Amygdala (tissue), 56 donors: Measurements from ENCODE around the gene GNAT1.
"Not testable (repeated sequence)": the region's sequence is repeated elsewhere in the genome, so short reads cannot be mapped to it uniquely, and the experiment has no call there.

Source experiments
- DNase-seq, 56 donors: peaks; one replicate each; lab custom pipeline; 2025; lab: John Stamatoyannopoulos, UW

GNAT1 gene

DNA sequence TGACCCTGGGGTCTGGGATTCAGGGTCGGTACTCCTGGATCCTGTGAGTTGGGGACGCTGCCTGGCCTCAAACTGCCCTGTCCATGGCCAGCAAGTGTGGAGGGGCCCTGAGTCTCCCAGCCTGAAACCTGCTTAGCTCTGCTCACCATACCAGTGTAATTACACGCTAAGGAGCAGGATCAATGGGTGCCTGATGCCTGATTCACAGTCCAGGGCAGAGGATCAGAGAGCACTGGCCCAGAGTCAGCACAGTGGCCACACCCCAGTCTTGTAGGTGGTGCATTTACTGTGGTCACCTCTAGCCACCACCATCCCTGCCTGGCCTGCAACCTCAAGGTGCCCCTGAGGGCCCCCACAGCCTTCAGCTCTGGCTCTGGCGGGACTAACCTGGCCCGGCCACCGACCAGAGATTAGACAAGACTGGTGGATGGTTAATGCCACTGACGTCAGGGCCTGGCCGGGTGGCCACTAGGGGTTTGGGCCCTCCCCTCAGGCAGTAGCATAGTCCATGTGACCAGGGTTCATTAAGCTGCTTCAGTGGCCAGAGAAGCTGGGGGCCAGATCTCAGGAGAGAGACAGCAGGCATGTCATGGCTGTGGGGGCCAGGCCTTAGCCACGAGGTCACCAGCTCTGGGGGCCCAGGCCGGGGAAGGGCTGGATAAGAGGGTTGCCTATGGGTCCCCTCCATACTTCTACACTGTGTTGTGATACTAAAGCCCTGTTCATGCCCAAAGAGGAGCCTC, 10.3 kb downstream of the GNAT1 start:
- no peak for DNase-seq

DNA sequence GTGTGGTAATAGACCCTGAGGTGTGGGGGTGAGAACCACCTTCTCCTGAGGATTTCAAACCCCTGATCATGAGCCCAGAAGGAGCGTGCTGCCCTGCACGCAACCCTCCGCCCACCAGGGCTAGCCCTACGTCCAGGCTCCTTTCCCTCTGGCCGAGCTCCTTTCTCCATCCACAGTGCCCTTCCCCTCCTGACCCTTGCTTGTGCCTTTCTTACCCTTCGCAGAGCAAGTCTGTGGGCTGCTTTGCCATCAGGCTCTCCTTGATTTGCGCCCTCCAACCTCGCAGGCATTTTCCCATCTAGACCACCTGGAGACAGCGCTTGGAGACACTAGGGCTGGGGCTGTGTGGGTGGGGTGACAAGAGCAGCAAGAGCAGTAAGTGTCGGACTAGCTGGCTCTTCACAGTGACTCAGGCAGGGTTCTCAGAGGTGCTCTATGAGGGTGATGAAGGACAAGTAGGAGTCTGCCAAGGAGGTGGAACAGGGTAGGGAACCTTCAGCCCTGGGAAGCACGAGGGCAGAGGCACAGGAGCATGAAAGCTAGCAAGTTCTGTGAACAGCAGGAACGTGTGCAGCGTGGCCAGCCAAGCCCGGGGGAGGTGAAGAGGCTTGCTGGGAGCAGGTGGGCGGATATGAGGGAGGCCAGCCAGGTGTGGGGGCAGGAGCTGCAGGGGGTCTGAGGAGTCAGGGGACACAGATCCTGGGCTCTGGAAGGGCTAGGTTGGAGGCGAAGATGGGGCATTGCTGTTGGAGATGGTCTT, 11.1 kb downstream of the GNAT1 start:
- DNase-seq: no peak

DNA sequence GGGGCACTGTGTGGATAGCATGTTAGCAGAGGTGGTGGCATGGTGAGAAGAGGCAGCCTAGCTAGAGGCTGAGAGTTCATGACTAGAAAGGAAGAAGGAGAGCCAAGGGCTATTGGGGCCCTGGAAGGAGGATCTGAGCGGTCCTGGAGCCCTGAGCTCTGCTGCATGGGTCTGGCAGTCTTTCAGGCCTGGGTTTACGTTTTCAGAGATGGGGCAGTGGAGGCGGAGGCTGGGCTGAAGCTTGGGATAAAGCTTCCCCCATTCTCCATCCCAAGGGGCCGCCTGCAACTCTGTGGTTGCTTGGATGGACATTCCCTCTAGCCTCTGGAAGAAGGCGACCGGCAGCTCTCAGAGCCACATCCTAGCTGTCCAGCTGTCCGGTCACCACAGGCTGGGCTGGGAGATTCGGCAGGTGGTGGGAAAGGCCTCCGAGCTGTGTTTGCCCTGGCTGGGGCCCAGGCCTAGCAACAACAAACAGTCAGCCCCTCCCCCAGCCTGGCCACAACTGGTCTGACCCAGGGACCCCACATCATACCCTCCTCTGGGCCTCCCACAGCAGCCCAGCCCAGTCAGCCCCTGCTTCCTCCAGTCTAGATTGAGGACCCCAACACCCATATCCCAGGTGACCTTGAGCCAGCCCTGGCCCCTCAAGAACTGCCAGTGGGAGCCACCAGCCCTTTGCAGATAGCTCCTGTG, 11.9 kb downstream of the GNAT1 start:
- DNase-seq: no peak

DNA sequence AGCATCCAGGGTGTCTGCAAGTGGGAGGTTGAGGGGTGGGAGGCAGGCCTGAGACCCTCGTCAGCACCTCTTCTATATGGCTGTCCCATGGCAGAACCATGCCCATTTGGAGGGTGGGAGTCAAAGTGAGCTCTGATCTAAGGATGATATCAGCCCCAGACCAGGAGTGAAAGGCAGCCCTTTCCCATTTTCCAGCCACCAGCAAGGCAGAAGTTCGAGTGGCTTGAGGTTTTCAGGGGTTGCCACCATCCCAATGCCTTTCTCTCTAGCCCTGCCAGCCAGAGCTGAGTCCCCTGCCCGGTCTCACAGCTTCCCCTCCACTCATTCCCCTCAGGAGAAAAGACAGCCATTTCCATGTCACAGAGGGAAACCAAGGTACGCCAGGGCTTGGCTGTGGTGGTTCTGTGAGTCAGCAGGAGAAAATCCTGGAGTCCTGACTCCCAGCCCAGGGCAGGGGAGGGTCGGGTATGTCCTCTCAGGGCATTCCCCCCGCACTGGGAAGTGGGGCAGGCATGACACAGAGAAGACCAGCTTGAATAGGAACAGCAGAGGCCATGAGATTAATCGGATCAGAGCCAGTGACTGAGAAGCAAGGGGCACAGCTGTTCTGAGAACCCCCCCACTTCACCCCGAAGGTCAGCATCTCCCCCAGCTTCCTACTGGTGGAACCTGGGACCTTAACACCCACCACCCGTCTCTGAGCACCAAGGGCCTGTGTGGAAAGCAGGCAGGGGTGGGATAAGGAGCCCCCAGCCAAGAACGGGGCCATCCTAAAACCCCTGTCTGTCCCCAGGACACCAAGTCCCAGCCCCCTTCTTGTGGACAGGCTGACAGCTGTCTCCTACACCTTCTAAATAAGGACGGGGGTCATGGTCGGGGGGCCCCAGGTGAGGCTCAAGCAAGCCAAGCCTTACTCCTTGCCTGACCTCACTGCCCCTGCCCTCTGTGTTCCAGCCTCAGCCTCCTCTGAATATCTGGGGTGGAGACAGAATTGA, 12.7 kb downstream of the GNAT1 start:
- no peak for DNase-seq

DNA sequence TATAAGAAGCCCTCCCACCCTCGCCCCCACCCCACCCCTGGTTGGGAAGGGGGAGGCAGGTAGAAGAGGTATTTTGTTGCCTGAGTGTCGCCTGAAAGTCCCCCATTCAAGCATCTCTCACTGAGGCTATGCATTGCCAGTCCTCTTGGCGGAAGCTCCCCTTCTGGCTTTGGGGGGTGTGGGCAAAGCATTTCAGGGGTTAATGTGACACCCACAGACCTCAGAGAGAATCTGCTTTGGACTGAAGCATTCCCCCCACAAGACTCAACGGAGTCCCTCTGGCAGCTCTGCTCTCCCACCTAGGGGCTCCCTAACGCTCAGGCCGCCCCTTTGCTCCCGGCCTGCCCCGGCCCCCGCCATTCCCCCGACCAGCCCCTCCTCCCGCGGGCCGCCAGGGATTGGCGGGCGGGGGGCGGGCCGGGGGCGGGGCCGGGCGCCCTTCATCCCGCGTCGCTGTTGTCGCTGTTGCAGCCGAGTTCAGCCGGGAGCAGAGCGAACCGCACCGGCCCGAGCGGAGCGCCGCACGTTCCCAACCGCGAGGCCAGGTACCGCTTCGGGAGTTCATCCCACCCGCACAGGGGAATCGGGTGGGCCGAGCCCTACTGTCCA, 13.5 kb downstream of the GNAT1 start, which contains the start of gene SLC38A3:
Gene SLC38A3, plus strand, starts transcription at position 468 of the 609 bp plus-strand sequence. CDS start 8,929 bp downstream, outside the sequence.
- DNase-seq: peak in 30 of 56 donors; percentile 19 to 67 (median 37)

DNA sequence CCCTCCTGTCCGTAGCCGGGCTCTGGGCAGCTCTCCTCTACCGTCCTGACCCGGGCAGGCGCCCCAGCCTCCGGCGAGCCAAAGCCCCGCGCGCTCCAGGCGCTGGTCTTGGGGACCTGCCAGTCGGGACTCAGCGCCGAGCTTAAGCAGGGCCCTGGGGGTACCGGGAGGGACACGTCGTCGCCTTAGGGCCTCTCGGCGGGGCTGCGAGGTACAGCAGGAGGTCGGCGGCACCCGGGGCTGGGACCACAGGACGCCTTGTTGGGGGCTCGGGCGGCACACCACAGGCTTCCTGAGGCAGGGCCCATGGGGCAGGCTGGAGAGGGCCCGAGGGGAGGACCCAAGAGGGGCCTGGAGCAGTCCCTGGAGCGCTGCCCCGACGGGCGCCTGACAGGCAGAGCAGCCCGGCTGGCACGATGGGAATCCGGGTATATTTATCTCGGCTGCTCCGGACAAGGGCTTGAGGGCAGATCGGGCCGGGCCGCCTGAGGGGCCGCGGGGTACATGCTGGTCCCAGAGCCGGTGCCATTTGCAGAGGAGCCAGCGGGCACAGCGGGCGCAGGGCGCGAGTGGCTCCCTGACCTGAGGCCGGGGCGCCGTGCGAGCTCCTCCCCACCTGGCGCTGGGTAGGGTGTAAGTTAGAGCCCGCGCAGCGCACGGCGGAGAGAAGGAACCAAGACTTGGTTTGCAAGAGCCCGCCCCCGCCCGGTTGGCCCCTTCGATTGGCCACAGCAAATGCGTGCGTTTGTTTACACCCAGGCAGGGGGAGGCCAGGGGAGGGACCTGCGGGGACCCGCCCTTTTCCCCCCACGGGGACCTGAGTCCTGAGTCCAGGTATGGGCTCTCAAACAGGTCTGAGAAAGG, 14.2 kb downstream of the GNAT1 start:
- peak in 18 of 56 donors; percentile 12 to 60 (median 40) for DNase-seq

DNA sequence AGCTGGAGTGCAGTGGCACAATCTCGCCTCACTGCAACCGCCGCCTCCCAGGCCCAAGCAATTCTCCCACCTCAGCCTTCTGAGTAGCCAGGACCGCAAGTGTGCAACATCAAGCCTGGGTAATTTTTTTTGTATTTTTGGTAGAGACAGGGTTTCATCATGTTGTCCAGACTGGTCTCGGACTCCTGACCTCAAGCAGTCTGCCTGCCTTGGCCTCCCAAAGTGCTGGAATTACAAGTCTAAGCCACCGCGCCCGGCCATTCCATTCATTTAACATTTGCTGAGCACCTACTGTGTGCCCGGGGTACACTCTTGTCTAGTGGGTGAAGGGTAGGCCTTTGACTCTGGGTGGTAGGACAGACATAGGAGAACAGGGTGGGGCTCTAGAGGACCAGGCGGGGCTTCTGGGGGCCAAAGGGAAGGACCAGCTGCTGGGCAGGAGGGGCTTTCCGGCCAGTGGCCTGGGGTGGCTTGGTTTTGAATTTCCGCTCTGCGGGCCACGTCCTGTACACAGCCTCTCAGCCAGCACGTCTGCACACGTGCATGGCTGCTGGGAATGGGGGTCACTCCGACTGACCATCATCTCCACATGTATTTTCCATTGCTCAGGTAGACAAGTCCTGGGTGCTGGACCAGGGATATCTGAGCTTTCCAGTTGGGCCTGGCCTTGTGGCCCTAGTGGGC, 16.1 kb downstream of the GNAT1 start:
- DNase-seq: no peak

DNA sequence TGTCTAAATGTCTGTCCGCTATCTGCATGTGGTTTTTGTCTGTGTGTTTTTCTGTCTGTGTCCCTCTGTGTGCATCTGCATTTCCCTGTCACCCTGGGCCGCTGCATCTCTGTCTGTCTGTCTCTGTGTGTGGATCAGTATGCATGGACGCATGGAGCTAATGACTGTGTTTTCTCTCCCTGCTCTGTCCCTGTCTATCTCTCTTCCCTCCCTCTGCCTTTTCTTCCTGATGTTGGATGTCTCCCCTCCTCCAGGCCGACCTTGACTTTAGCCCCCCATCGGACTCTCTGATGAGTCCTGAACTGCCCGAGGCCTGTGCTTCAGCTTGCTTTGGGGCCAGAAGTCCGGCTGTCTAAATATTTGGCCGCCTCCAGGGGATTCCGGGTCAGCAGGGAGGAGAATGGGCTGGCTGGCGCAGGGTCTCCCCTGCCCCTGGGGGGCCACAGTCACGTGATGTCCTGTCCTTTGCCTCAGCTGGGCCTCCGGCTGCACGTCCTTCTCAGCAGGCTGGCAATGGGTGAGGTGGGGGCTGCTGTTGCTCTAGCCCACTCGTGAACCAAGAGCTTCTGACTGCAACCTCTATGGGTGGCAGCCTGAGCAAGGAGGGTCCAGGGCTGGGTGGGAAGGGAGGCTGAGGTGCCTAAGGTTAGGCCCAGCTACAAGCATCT, 17.4 kb downstream of the GNAT1 start:
- DNase-seq: no peak

DNA sequence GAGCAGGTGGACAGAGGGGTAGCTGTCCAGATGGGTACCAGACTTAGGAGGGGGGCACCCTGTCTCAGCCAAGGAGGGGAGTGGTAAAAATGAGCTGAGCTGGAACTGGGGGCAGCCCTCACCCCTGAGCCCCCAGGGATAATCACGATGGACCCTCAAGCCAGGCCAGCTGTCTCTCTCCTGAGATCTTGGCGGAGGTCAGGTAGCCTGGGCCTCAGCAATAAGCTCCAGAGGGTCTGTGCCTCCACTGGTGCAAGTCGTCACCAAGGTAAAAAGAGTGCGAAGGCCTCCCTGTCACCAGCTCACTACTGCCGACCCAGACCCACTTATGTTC, 18.7 kb downstream of the GNAT1 start:
- DNase-seq: no peak

DNA sequence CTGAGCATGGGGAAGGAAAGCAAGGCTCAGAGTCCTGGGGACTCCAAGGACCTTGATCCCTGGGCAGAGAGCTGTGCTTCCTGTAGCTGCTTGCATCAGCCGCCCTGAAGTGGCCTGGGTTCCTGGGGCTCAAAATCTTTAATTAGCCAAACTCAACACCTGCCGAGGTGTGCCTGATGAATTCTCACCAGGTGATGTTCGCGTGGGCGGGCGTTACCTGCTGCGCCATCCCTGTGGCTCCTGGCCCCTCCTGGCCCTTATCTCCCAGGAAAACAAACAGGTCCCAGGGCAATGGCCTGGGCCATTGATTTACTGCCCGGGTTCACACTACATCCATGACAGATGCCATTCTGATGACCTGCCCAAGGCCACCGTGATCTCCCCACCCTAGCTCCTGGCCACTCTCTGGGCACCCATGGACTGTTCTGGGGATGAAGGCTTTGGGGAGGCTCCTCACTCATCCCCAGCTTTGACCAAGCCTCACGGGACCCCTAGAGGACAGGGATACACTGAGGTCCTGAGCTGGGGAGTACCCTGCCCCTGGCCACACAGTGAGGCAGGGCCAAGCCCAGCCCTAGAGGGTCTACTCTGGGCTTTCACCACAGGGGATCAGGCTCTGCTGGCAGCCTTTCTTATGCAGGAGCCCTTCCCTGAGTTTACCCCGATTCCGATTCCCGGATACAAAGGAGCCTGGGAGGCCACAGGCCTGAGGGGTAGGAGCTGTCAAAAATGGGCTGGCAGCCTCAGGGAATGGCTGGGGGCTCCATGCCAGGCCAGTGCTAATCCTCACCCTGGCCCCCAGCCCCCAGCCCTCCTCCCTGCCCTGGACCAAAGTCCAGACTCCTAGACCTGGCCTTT, 19.3 kb downstream of the GNAT1 start:
- no peak for DNase-seq

DNA sequence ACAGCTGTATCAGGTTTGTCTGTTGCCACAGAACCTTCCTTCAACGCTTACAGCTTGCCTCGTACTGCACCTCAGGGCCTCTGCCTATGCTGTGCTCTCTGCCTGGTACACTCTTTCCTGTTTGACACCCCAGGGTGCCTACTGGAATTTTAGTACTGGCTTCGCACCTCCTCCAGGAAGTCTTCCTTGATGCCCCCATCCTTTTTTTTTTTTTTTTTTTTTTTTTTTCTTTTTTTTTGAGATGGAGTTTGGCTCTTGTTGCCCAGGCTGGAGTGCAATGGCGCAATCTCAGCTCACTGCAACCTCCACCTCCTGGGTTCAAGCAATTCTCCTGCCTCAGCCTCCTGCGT, 19.9 kb downstream of the GNAT1 start:
- DNase-seq: not testable (repeated sequence)

DNA sequence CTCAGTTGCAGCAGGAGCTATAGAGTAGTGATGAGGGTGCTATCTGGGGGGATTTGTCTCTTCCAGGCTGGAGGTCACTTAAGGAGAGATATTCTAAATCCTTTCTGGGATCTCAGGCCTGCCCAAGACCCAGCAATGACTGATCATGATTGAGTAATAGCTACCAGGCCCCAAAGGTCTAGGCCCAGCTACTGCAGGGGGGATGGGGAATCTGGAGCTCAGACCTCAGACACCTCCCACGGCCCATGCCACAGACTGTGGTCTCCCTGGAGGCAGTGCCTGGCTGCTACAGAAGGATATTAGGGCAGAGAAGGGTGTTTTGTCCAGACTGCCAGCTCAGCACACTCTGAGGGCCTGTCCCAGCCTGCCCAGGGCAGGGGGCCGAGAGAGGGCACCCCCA, 20.5 kb downstream of the GNAT1 start:
- DNase-seq: peak in 1 of 56 donors; percentile 24

DNA sequence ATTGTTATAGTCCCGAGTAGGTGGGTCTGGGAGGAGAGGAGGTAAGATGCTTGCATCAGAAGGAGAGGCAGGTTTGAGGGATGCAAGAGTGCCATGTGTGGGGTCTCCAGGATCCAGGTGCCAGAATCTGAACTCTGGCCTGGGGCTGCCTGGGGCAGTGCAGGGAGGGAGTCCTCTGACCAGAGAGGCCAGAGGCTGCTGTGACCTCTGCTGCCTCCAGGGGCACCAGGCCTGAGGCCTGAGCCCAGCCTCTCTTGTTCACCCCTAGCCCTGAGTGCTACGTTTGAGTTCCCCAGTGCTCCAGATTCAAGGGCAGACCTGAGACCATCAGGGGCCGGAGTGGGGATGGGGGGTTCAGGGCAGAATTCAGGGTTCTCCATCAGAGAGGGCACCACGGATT, 21.1 kb downstream of the GNAT1 start:
- DNase-seq: no peak

DNA sequence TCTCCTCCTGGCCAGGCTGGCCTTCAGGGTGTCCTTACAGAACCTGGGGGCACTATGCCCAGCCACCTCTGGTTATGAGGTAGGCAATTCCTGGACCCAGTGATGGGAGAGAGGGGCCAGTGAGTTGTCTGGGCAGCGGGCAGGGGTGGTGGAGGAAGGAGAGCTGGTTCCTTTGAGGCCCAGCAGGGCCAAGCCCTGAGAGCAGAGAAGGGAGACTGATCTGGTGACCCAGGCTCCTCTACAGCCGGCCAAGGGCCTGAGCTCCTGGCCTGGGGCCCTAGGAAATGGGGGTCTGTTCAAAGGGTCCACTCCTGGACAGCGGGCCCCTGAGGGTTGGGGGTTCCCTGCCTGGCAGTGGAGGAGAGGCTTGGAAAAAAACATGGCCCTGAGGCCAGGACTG, 21.6 kb downstream of the GNAT1 start:
- peak in 3 of 56 donors; percentile 27 to 63 (median 45) for DNase-seq

DNA sequence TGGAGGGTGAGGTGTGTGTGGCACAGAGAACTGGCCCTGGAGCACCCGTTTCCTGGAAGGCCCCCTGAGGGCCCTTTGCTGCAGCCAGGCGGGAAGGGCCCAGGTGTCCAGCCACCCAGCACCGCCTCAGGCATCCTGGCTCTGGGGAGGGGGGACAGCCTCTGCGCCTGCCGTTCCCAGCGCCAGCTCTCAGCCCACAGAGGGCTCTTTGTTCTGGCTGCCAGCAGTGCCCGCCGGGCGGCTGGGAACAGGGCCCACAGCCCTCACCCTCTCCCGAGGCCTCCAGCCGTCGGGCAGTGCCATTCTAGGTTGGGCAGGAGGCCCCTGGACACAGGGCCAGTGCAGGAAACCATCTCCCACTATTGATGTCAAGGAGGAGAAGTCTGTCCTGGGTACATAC, 22.0 kb downstream of the GNAT1 start:
- DNase-seq: peak in 55 of 56 donors; percentile 43 to 96 (median 83)

DNA sequence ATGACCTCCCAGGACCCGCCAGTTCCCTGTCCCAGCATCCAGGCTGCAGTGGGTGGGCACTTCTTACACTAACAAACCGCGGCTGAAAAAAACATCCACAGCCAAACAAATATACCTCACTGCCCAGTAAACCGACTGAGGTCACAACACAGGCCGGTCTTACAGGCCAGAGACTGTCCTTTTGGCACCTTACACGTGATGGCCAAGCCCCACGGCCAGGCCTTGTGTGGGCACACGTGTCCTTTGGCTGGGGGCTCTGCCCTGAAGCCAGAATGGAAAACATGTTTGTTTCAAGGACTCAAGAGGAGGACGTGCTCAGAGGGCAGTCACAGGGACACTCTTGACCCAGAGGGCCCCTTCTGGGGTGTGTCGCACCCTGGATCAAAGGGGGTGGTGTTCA, 23.4 kb downstream of the GNAT1 start:
- no peak for DNase-seq

DNA sequence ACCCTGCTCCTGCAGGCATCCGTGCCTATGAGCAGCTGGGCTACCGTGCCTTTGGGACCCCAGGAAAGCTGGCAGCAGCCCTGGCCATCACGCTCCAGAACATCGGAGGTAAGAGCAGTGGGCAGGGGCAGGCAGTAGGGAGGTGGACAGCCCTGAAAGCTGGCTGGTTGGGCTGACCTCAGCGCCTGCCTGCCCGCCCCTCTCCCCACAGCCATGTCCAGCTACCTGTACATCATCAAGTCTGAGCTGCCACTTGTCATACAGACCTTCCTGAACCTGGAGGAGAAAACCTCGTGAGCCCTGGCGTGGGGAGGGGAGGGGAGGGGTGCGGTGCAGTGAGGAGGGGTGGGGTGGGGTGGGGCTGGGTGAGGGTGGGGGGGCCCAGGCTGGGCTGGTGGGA, 24.1 kb downstream of the GNAT1 start:
- DNase-seq: no peak
